IPS DF 4.7 (cell line): Measurements from ENCODE around the gene BMP10.
A peak's percentile ranks its signal among the peaks of the same experiment; 100 is the strongest.
"Not testable (repeated sequence)": the region's sequence is repeated elsewhere in the genome, so short reads cannot be mapped to it uniquely, and the experiment has no call there.

Source experiments
- DNase-seq: peaks from one replicate; pipeline ENCODE4 v3.0.0-alpha.2; 2013; ENCODE audit warnings: low spot score; ENCODE audit errors: extremely low read depth

The BMP10 gene

DNA sequence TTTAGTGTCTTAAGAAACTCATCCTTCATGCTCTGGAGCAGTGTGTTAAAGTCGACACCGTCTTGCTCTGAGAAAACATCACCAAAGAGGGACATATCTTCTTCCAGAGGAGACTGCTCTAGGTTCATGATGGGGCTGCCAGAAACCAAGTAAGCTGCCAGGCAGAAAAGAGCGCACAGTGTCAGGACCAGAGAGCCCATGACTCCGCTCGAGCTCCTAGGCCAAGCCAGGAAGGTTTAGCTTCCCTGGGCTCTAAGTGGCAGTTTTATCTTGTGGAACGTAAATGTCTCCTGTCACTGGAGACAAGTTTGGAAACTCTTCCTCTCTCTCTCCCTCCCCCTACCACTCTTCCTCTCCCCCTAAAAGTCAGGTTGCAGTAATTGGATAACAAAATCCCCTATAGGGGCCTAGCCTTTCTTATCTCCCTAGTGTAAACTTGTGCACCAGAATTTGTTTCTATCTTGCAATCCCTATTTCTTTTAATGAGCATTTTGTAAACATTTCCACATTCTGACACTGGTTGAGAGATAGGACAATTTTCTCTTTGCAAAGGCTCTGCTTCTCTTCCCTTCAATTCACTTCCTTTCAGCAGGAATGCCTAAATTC lies at the start of gene BMP10:
TSS of gene BMP10 (minus strand) at position 239 of the 606 bp plus-strand sequence. CDS start at position 200, 39 bp downstream.
- DNase-seq, result no peak

DNA sequence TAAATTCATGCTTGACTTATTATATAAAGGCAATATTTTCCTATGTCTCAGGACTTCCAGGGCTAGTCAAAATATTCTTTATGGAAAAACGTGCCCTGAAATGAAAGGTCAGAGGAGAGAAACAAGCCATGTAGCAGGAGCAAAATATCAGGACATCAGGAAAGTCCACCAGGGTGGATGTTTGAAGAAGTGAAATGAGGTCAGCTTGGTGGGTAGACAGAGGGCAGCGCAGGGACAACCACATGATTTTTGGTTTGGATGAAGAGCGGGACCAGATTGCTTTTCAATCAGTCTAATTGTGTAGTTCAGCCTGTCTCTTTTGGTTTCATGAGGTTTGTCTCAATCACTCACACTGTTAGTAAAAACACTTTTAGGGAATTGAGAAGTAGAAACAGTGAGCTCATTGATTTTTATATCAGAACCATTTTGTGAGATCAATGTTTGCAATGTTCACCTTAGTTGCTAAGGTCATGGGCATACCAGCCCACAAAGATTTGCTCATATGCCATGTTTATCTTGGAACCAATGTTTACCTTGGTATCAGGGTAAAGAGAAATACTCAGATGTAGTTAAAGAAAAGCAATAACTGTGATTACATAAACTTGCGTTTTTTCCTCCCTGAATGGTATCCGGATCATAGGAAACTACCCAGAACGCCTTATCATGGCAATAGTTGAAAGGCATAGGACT lies 49.4 kb upstream of the BMP10 start:
- no peak for DNase-seq

DNA sequence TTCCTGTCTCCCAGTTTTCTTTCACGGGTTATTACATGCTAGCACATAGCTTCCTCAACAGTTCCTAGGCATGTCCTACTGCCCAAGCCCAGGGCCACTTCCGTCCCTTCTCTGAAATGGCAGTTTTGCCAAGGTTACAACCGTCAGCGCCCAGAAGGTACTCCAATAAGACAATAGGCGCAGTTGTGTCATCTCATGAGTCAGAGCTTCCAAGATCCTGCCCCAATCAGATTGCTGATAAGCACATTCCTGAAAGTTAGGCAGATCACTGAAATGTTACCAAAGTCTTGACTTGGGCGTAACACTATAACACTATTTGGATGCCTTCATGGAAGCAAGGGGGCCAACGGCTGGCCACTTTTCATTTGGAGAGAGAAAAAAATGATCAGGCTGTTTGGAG lies 47.3 kb upstream of the BMP10 start:
- DNase-seq, result no peak

DNA sequence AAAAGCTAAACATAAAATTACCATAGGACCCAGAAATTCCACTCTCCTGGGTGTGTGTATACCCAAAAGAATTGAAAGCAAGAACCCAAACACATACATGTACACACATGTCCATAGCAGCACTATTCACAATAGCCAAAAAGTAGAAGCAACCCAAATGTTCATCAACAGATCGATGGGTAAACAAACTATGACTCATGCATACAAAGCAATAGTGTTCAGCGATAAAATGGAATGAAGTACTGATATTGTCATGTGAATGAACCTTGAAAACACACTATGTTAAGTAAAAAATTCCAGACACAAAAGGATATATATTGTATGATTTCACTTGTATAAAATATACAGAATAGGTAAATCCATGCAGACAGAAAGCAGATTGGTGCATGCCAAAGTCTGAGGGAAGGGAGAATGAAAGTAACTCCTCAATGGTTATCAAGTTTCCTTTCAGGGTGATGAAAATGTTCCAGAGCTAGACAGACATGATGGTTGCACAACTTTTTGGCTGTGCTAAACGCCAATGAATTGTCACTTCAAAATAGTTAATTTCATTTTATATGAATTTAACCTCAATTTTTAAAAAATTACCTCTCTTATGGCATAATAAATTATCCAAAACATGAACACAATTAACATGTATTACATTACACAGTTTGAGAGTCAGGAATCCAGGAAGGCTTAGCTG lies 46.0 kb upstream of the BMP10 start:
- DNase-seq, result no peak

DNA sequence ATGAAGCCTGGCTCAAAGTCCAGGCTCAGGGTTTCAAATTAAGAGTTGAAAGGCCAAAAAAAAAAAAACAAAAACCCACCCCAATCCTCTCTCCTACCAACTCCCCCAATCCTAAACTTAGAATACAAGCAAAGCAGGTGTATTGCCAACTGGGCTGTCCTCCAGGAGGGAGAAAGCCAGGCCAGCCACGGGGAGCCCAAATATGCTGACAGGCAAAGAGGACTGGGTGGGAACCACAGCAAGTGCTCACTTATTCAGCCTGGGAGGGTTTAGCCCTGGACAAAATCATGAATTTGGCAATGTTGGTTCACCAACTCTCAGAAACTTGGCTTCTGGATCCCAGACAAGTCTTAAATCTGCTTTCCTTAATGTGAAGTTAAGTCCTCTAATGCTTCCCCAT lies 45.0 kb upstream of the BMP10 start:
- no peak for DNase-seq

DNA sequence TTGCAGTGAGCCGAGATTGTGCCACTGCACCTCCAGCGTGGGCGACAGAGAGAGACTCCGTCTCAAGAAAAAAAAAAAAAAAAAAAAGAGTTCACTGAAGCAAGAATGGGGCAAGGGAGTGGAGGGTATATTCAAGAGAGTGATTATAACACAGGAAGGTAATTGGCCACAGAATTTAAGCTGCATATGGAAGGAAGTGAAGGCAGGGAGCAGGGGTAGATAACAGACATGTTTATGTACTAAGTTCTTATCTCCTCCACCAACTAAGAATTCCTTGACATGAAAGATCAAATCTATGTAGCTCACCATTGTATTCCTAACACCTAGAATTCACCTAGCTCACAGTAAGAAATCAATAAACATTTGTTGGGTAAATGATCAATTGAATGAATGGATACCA lies 44.2 kb upstream of the BMP10 start:
- DNase-seq, result no peak

- DNase-seq, result no peak
These were observed 42.2 kb upstream of the BMP10 start for GRCh38 chr2:68913359-68913758.

DNA sequence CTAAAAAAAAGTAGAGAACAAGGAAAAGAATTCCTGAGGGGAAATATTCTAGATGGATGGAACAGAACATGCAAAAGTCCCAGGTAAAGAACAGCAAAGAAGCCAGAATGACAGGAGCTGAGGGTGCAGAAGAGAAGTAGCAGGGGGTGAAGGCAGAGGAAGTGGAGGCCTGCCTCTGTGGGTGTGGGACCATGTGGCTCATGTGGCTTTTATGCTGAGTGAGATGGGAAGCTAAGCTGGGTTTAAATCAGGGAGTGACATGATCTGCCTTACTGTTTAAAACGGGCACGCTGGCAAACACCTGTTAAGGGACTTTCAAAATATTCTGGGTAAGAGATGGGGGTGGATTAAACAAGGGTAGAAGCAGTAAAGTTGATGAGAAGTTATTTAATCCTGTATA lies 41.5 kb upstream of the BMP10 start:
- no peak for DNase-seq

GRCh38 chr2:68912111-68912510 lies 40.9 kb upstream of the BMP10 start:
- DNase-seq, result no peak

DNA sequence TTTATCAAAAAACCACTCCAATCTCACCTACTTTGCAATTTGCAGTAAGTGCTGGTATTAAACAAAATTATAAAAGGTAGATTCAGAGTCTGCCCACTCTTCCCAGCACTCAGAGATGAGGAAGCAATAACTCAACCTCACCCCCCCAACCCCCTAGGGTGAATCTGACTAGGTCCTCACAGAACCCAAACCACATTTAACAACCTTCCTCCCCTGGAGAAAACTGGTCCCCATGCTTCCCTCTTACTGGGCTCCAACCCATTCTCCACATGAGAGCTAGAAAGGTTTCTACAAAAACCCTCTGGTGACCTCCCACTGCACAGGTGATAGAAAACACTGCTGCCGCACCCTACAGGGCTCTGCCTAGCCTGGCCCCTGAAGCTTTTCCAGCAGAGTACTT lies 40.5 kb upstream of the BMP10 start:
- no peak for DNase-seq

GRCh38 chr2:68911246-68911645 lies 40.0 kb upstream of the BMP10 start:
- no peak for DNase-seq

DNA sequence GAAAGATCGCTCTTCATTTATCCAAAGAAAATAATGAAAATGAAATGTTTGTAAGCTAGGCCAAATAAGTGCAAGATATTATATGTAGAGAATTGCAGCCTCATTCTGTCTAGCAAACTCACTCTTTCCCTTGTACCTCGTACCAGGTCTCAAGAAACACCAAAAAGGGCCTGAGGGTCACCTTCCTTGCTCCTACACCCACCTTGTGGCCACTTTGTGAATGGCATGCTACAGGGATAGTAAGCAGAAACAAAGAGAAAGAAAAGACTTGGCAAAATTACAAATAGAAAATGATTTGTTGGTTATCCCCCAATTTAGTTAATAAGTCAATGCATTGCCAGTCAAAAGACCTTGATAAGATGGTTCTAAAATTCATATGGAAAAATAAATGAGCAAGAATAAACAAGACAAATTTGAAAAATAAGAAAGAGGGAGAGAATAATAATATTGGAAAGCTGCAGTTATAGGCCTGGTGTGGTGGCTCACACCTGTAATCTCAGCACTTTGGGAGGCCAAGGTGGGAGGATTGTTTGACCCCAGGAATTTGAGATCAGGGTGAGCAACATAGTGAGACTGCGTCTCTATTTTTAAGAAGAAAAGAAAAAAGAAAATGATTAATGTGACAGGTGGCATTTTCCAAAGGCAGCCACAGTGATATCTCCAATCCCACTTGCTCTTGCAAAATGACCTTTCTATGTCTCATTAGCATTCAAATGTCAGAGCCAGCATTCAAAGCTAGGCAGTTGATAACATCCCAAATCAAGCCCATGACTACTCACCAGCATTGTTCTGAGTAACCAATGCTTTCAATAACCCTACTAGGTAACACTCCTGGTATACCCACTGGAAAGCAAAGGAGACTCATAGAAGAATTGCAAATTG lies 38.8 kb upstream of the BMP10 start:
- DNase-seq, result peak; percentile 69

DNA sequence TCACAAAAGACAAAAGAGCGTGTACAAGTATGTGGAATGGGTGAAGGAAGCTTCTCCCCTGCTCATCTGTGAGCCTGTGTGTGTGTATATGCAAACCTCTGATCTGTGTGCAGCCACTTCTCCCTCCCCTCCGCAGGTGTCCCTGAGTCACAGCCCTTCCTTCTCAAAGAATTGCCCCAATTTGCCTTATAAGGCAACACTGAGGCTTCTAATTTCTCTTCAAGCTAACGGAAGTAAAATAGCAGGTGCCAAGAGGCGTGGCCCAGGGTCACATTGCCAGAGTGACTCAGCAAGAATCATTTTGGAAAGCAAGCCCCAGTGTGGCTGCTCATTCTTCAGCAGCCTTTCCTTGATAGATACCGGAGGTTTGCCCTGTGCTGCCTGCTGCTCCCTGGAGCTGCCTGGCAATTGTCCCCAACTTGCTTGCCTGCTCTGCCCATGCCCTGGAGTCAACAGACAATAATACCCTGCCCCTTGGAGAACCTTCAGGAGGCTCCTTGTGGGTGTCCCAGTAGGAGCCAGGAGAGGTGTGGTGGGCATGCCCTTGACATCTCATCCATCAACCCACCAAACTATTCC lies 37.3 kb upstream of the BMP10 start:
- peak; percentile 46 for DNase-seq

GRCh38 chr2:68907920-68908253 lies 36.7 kb upstream of the BMP10 start:
- no peak for DNase-seq

DNA sequence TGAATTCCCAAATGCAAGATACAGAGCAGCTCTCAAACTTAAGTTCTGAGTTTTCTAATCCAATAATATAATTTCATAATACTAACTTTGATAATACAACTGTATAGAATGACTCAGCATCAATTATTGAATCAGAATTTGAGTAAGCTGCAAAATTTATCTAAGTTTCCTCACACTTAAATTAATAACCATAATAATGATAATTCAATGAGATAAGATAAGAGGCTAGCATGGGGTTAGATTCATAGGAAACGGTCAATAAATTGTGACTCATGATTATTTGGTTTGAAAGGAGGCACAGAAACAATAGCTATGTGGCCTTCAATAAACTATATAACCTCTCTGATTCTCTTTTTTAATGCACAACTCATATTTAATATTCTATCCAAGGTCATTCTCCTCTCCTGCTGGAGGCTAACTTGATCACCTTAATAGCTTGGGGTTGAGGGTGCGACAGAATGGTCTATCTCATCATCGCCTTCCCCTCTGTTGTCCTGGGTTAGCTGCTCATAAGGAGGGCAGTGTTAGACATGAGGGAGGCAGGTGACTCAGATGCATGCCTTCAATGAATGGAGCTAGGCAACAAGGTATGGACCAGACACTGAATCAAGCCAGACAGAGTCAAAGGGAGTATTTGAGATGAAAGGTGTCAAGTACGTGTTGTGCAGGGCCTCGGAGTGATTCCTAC lies 36.2 kb upstream of the BMP10 start:
- no peak for DNase-seq

DNA sequence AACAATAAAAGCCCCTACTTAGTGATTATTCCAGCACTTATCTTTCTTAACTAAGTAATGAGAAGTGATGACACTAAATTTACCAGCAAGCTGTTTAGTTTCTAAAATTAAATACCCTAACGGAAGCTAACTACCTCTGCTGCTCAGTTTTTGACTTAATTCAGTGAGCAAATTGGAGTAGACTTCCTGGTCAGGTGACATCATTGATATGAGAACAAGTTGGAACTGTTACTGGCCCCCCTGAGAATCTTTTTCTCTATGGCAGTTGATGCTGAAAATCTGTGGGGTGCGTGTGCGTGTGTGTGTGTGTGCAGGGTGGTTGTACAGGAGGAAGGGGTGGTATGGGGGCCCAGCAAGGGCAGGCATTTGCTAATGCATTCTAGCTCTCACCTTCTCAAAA lies 35.5 kb upstream of the BMP10 start:
- DNase-seq, result no peak

- DNase-seq, result no peak
These were observed 33.9 kb upstream of the BMP10 start for GRCh38 chr2:68905116-68905515.

DNA sequence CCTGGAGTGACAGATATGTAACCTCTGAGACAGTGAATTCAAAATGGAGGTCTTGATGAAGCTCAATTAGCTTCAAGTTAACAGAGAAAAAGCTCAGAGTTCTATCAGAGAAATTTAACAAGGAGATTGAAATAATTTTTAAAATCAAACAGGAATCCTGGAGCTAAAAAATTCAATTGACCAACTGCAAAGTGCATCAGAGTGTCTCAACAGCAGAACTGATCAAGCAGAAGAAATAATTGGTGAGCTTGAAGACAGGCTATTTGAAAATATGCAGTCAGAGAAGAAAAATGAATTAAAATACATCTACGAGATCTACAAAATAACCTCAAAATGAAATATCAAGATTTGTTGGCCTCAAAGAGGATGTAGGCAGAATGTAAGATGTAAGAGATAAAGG lies 30.4 kb upstream of the BMP10 start:
- DNase-seq, result no peak

DNA sequence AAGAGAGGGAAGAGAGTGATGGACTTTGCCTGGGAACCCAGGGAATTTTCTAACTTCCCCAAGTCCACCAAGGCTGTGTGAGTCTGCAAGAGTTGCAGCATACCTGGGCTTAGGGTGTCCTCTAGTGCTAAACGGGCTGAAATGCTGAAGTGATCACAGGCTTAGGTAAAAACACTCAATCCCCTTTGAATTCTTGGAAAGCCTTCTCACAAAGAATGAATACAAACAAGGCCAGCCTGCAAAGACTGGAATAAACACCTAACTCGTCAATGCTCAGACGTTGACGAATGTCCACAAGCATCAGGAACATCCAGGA lies 30.0 kb upstream of the BMP10 start:
- DNase-seq, result peak; percentile 51

DNA sequence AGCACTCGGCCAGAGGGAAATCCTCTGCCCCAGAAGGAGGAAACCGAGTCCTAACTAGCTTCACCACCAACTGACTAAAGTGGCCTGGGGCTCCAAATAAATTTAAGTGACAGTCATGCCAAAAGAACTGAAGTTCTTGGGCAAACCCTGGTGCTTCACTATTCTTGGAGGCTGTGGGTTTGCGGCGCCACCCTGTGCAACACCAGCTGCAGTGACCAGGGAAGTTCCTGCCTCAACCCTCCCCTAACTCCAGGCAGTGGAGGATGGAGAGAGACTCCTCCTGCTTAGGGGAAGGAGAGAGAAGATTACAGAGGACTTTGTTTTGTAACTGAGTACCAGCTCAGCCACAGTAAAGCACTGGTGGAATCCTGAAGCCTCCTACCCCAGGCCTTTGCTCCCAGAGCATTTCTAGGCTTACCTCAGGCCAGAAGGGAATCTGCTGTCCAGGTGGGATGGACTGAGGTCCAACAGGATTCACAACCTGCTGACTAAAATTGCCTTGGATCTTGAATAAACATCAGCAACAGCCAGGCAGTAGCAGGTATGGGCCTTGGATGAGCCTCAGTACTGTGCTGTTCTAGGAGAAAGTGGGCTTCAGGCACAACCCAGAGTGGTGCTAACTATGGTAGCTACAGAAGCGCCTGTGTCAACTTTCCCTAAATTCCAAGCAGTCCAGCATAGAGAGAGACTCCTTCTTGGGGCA lies 29.4 kb upstream of the BMP10 start:
- no peak for DNase-seq

DNA sequence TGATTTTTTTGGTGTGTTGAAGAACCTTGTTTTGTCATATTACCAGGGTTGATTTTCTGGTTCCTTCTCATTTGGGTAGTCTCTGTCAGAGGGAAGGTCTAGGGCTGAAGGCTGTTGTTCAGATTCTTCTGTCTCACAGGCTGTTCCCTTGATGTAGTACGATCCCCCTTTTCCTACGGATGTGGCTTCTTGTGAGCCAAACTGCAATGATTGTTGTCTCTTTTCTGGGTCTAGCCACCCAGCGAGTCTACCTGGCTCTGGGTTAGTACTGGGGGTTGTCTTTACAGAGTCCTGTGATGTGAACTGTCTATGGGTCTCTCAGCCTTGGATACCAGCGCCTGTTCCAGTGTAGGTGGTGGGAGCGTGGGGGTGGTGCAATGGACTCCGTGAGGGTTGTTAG lies 24.8 kb upstream of the BMP10 start:
- not testable (repeated sequence) for DNase-seq
